Lower leg skin (tissue), 4 donors: ENCODE measurements around the gene PNLIPRP1. TPM values are rescaled to one million over a fixed set of nuclear protein-coding genes. Genes with fewer than 3 reads are reported as not detected.

ENCODE experiments used
- DNase-seq, 2 donors: peaks; one replicate each; pipeline ENCODE4 v3.0.0-alpha.2; 2019; ENCODE audit warnings: low spot score in 2 of 2
- H3K4me3 ChIP-seq: fragments of 200-600 bp; sonication (generic); 2 replicates; pipeline ENCODE4 v1.5.1; 2017; ENCODE audit warnings: mild to moderate bottlenecking, low read depth; ENCODE audit not compliant: poor library complexity, severe bottlenecking
- POLR2A ChIP-seq, 2 donors: fragments of 450-650 bp; IDR thresholded peaks; one replicate each; pipeline ENCODE4 v1.6.1; 2016 to 2017; ENCODE audit warnings: antibody characterized with exemption in 2 of 2, mild to moderate bottlenecking in 1 of 2, moderate library complexity in 1 of 2
- whole genome bisulfite sequencing, 2 donors: methylation state at CpG; one replicate each; pipeline ENCODE4 v1.1.5; 2018; 5-methylcytosine and 5-hydroxymethylcytosine counted together
- intact Hi-C: fragments of 100-400 bp; cut with DNase I; formaldehyde crosslinking; loops from one replicate; pipeline ENCODE4 v1.15.0; 2023; ENCODE audit warnings: low total_unique reads
- total RNA-seq, 4 donors: library from RNA; depleted of rRNA; stranded (reverse); fragments of >200 nt; gene quantifications; one replicate each; pipeline ENCODE4 v1.1.0, GENCODE V29; 2016
- TF ChIP-seq, protein P1 (sequence below), 3 donors: fragments of 450-650 bp; IDR thresholded peaks; one replicate each; pipeline ENCODE4 v1.5.1; 2016; ENCODE audit warnings: antibody characterized with exemption in 3 of 3, mild to moderate bottlenecking in 3 of 3, moderate library complexity in 2 of 3

PNLIPRP1 gene
- total RNA-seq, 4 donors from 2014 or later, result not detected

DNA sequence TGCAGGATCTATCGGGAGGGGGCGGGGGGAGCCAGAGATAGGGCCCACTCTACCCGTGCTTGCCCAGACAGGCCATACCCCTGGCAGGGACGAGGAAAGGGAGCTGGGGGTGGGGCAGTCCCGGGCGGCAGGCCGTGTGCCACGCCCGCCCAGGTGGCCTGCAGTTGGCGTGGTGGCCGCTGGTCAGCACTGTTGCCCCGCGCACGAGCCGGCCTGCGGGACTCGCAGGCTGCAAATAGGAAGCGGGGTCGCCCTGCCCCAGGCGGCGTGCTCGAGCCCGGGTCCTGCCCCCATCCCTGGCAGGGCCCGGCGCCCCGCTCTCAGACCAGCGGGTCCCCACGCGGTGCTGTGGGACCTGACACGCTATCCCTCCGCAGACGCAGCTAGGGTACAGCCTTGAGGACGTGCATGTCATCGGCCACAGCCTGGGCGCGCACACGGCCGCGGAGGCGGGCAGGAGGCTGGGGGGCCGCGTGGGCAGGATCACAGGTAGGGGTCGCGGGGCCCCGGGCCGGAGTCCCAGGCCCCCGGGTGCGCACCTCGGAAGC lies 36.7 kb downstream of the PNLIPRP1 start:
- intact Hi-C loops, result no loop called here
- H3K4me3 ChIP-seq, result no peak overlapping the region
- no peak for DNase-seq
- TF ChIP-seq POLR2A (IDR thresholded peaks at IDR 0.05), result no peak
- TF ChIP-seq, protein P1, sequence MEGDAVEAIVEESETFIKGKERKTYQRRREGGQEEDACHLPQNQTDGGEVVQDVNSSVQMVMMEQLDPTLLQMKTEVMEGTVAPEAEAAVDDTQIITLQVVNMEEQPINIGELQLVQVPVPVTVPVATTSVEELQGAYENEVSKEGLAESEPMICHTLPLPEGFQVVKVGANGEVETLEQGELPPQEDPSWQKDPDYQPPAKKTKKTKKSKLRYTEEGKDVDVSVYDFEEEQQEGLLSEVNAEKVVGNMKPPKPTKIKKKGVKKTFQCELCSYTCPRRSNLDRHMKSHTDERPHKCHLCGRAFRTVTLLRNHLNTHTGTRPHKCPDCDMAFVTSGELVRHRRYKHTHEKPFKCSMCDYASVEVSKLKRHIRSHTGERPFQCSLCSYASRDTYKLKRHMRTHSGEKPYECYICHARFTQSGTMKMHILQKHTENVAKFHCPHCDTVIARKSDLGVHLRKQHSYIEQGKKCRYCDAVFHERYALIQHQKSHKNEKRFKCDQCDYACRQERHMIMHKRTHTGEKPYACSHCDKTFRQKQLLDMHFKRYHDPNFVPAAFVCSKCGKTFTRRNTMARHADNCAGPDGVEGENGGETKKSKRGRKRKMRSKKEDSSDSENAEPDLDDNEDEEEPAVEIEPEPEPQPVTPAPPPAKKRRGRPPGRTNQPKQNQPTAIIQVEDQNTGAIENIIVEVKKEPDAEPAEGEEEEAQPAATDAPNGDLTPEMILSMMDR (IDR thresholded peaks at IDR 0.05), result no peak
- WGBS, 2 donors, result 11 to 27% methylated on average over 9 to 16 of the region's 49 CpGs

DNA sequence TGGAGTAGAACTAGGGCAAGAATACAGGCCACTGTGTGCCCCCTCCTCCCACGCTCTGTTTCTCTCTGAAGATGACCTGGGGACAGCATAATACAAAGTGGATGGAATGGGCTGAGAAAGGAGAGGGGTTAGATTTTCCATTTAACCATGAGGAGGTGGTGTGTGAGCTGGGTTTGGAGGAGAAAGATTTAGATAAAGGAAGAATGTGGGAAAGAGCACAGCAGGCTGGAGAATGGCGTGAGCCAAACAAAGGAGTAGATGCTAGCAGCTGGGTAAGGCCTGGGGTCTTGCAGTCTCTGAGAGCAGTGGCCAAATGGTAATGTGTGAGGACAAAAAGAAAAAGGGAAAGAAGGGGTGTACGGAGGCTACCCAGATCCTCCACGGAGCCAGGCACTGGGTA lies 38.6 kb downstream of the PNLIPRP1 start:
- intact Hi-C loops, result no loop called here
- TF ChIP-seq POLR2A (IDR thresholded peaks at IDR 0.05), result no peak
- TF ChIP-seq, protein P1 (IDR thresholded peaks at IDR 0.05), result no peak
- WGBS, 2 donors, result 78 to 89% methylated on average over 4 of the region's 4 CpGs

DNA sequence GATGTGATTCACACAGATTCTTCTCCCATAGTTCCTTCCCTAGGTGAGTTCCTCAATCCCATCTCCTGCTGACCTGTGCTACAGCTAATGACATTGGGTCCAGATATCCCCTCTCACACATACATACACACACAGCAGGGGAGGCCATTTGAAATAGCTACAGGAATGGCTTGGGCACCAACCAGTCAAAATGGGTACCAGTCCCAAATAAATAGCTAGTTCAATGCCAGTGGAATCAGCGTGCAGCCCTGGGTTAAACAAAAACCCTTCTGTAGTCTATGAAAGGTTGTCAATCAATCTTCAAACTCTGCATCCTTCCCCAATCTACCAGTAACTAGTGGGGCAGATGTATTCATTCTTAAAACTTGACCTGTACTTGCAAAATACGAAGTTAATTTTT lies 39.3 kb downstream of the PNLIPRP1 start:
- intact Hi-C loops, result no loop called here
- no peak for DNase-seq
- no peak for TF ChIP-seq POLR2A (IDR thresholded peaks at IDR 0.05)
- H3K4me3 ChIP-seq, result no peak overlapping the region
- 68 to 85% methylated on average over 2 of the region's 2 CpGs for WGBS, 2 donors

More for the DNA sequence above, 38.6 kb downstream of the PNLIPRP1 start:
- H3K4me3 ChIP-seq, result no peak overlapping the region
- no peak for DNase-seq

DNA sequence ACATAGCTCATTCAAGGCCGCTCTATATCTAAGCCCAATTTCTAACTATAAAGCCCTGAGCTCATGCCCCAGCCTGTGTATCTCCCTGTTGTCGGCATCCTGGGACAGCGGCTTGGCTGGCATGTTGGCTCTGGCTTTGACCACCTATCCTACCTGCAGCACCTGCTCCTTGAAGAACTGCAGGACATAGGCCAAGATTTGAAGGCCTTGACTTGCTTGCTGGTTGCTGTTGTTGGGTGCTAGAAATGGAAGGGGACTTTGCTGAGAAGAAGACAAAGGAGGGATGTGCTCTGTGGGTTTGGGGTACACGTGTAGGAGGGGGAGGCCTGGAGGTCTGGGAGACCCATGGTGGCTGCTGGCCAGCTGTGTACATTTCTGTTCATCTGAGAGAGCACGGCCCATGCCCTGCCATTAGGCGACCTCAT lies 41.1 kb downstream of the PNLIPRP1 start:
- WGBS, 2 donors, result 82 to 89% methylated on average over 6 of the region's 6 CpGs
- TF ChIP-seq, protein P1 (IDR thresholded peaks at IDR 0.05), result no peak
- TF ChIP-seq POLR2A (IDR thresholded peaks at IDR 0.05), result no peak

DNA sequence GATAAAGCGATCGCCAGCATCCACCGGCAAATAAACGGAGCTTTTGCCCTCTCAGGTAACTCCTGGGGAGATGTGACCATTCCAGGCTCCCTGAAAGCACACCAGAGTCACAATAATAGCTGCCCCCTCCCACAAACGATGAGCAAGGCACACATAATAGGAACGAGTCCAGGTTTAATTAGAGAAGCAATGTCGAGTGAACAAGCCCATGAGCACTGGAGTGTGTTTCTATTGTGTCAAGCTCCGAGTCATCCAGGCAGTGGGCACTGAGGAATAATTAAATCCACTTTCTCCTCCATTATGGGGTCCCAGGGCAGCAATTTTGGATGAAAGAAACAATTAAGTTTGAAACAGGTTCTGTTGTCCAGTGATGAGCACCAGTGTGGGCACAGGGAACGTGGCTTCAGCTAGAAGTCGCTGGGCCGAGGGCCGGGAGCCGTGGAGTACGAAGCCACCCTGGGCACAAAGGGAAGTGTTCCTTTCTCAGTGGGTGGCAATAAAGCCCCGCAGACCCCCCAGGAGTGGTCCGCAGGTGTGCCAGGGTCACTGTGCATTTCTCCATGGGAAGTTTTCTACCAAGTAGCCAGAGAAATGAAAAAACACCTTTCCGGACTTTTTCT lies 41.9 kb downstream of the PNLIPRP1 start:
- WGBS, 2 donors, result 87 to 88% methylated on average over 17 of the region's 17 CpGs
- H3K4me3 ChIP-seq, result no peak overlapping the region
- no peak for TF ChIP-seq POLR2A (IDR thresholded peaks at IDR 0.05)
- TF ChIP-seq, protein P1 (IDR thresholded peaks at IDR 0.05), result no peak
- DNase-seq, result no peak
- intact Hi-C loops, result no loop called here

More for the DNA sequence above, 41.1 kb downstream of the PNLIPRP1 start:
- no peak overlapping the region for H3K4me3 ChIP-seq
- intact Hi-C loops, result no loop called here
- DNase-seq, result no peak

DNA sequence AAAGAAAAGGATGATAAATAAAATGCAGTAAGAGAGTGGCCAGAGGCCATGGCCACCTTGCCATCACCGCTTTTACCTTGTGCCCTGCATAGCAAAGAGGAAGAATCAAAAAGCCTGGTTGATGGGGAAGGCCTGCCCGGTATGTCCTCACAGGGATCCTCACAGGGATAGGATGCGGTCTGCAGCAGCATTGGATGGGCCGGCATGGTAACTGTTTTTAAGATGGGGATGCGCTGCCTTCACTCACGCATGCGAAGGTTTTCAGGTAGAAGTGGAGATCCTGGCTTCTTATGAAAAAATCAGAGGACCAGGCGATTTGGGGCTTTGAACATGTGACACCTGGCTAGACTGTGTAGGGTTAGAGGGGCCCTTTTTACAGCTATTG lies 42.4 kb downstream of the PNLIPRP1 start:
- DNase-seq, result no peak
- no peak overlapping the region for H3K4me3 ChIP-seq
- TF ChIP-seq, protein P1 (IDR thresholded peaks at IDR 0.05), result no peak
- TF ChIP-seq POLR2A (IDR thresholded peaks at IDR 0.05), result no peak
- WGBS, 2 donors, result 89 to 96% methylated on average over 8 of the region's 8 CpGs
- intact Hi-C loops, result no loop called here
